HepG2 (cell line): ENCODE measurements around the gene GRM7. TPM values are rescaled to one million over a fixed set of nuclear protein-coding genes. Genes with fewer than 3 reads are reported as not detected.

ENCODE experiments used
- ATAC-seq: fragments of 200-7000 bp; cut with Tn5 transposase; 3 replicates; pipeline ENCODE4 v1.9.1; 2020; ENCODE audit warnings: mild to moderate bottlenecking, moderate library complexity
- BruUV-seq: library from RNA; stranded (reverse); fragments of 400-500 nt; replicated peaks from 2 replicates; lab custom pipeline; 2021; lab: Mats Ljungman, UMichigan
- CTCF ChIA-PET: fragments of 300-600 bp; formaldehyde crosslinking; extraction: SDS; loops from one replicate; lab custom pipeline; 2021; ENCODE audit warnings: low total read pairs, inconsistent platforms, low intra/inter-chr PET ratio; lab: Yijun Ruan, JAX
- POLR2A ChIA-PET: fragments of 350-600 bp; sonication (Branson Sonifier 250); formaldehyde crosslinking; loops from one replicate; lab custom pipeline; 2020; ENCODE audit warnings: antibody characterized with exemption, inconsistent platforms; lab: Yijun Ruan, JAX
- DNase-seq: peaks from one replicate; pipeline ENCODE4 v3.0.0-alpha.2; 2015; ENCODE audit warnings: low spot score
- FAIRE-seq: peaks from 3 replicates; lab custom pipeline; 2011; peaks lifted over from hg19 to GRCh38; lab: Jason Lieb, UNC
- H2AFZ ChIP-seq: one replicate; pipeline ENCODE4 v1.6.1; 2011; ENCODE audit warnings: low read length, inconsistent platforms
- H3K27ac ChIP-seq: fragments of 300-600 bp; 3 replicates; pipeline ENCODE4 v1.8.0; 2011; ENCODE audit warnings: mixed run types, mild to moderate bottlenecking, mixed read lengths, low read length, inconsistent platforms; ENCODE audit not compliant: insufficient read depth; ENCODE audit errors: extremely low read length
- H3K27me3 ChIP-seq, 2 experiments: fragments of 200-600 bp in 1 of 2; 2 replicates in 1 of 2; 3 replicates in 1 of 2; pipeline versions ENCODE4 v1.6.0 to v1.8.0; 2011; ENCODE audit warnings: low read length in 2 of 2, mild to moderate bottlenecking in 2 of 2, moderate library complexity in 2 of 2, inconsistent platforms in 1 of 2; ENCODE audit not compliant: insufficient read depth in 2 of 2, control insufficient read depth in 1 of 2
- H3K36me3 ChIP-seq, 2 experiments: fragments of 200-600 bp in 1 of 2; replicated peaks in 1 of 2; 2 replicates in 1 of 2; 3 replicates in 1 of 2; pipeline versions ENCODE4 v1.5.1 to v1.8.0; 2011; ENCODE audit warnings: low read length in 2 of 2, inconsistent platforms in 1 of 2; ENCODE audit not compliant: insufficient read depth in 2 of 2, control insufficient read depth in 1 of 2
- H3K4me1 ChIP-seq: 2 replicates; pipeline ENCODE4 v1.5.1; 2012; ENCODE audit warnings: low read length, inconsistent platforms; ENCODE audit not compliant: insufficient read depth
- H3K4me2 ChIP-seq: 2 replicates; pipeline ENCODE4 v1.6.0; 2011; ENCODE audit warnings: low read depth, low read length, inconsistent platforms
- H3K4me3 ChIP-seq, 3 experiments: fragments of 200-600 bp in 1 of 3; sonication (generic), shearing (Covaris generic) in 1 of 3; replicated peaks in 1 of 3; 2 replicates each; pipeline ENCODE4 v1.5.1; 2011 to 2016; ENCODE audit warnings: low read length in 3 of 3, inconsistent platforms in 2 of 3, low read depth in 2 of 3, mild to moderate bottlenecking in 2 of 3, control low read depth in 1 of 3, mixed read lengths in 1 of 3; ENCODE audit not compliant: insufficient read depth in 1 of 3
- H3K79me2 ChIP-seq: one replicate; pipeline ENCODE4 v1.6.1; 2011; ENCODE audit warnings: low read length, inconsistent platforms; ENCODE audit not compliant: insufficient read depth
- H3K9ac ChIP-seq: 2 replicates; pipeline ENCODE4 v1.6.0; 2011; ENCODE audit warnings: mild to moderate bottlenecking, low read depth, low read length, inconsistent platforms; ENCODE audit not compliant: insufficient read depth
- H3K9me3 ChIP-seq: 2 replicates; pipeline ENCODE4 v1.5.1; 2012; ENCODE audit warnings: mild to moderate bottlenecking, low read length
- H4K20me1 ChIP-seq: 2 replicates; pipeline ENCODE4 v1.6.0; 2011; ENCODE audit warnings: inconsistent platforms, mild to moderate bottlenecking, low read length, moderate library complexity; ENCODE audit not compliant: insufficient read depth
- DNMT1 ChIP-seq: sonication (generic); formaldehyde crosslinking; IDR thresholded peaks from 2 replicates; pipeline ENCODE4 v1.5.1; 2020; ENCODE audit warnings: mild to moderate bottlenecking, missing genetic modification reagents
- GATA4 ChIP-seq: sonication (generic); IDR thresholded peaks from 2 replicates; pipeline ENCODE4 v1.6.1; 2016; ENCODE audit warnings: antibody characterized with exemption, low read depth, borderline replicate concordance
- NR2F1 ChIP-seq, 2 experiments: fragments of 450-650 bp in 1 of 2; formaldehyde crosslinking in 1 of 2; IDR thresholded peaks; 2 replicates each; pipeline versions ENCODE4 v1.5.0 to v1.6.1; 2016 to 2020; ENCODE audit warnings: mild to moderate bottlenecking in 1 of 2, missing compliant biosample characterization in 1 of 2, missing genetic modification reagents in 1 of 2, moderate library complexity in 1 of 2
- TBL1XR1 ChIP-seq: fragments of 150-350 bp; IDR thresholded peaks from 2 replicates; pipeline ENCODE4 v1.6.1; 2014; ENCODE audit warnings: borderline replicate concordance, low read length; ENCODE audit not compliant: partially characterized antibody
- ZNF329 ChIP-seq: sonication (generic); formaldehyde crosslinking; IDR thresholded peaks from 2 replicates; pipeline ENCODE4 v1.9.0; 2021; ENCODE audit warnings: low read depth, mild to moderate bottlenecking, missing genetic modification reagents
- WGBS: methylation state at CpG from one replicate; pipeline ENCODE4 v1.1.6; 2017; ENCODE audit warnings: low lambda C conversion rate; 5-methylcytosine and 5-hydroxymethylcytosine counted together
- in situ Hi-C: cut with HindIII; loops from 2 replicates; pipeline ENCODE4 v1.10.0; 2017; ENCODE audit warnings: low pct_unique_long_range_greater_than_20kb; ENCODE audit not compliant: extremely low pct_ligation_motif_present
- intact Hi-C: fragments of 100-400 bp; cut with micrococcal nuclease; formaldehyde crosslinking; loops from one replicate; pipeline ENCODE4 v1.10.0; 2022; ENCODE audit not compliant: unreplicated experiment
- polyA plus RNA-seq, 8 experiments: library from polyadenylated mRNA; depleted of rRNA in 3 of 8; stranded (reverse) in 7 of 8; unstranded in 1 of 8; fragments of >200 nt; fragmentation: Illumina TruSeq in 4 of 8; extraction: Trizol in 4 of 8; gene quantifications; 2 replicates each; pipeline versions ENCODE4 v1.2.1 to v1.2.3, GENCODE V29; 2011 to 2016; ENCODE audit warnings: low read depth in 4 of 8, missing spikeins in 1 of 8, mixed read lengths in 1 of 8; ENCODE audit not compliant: insufficient read depth in 1 of 8
- total RNA-seq, 5 experiments: library from RNA; depleted of rRNA; stranded (reverse); fragments of >200 nt; fragmentation: Illumina TruSeq; extraction: Trizol; gene quantifications; 2 replicates each; pipeline ENCODE4 v1.2.3, GENCODE V29; 2016; ENCODE audit warnings: low read depth in 1 of 5
- TF ChIP-seq, protein P1 (sequence below): sonication (generic); formaldehyde crosslinking; IDR thresholded peaks from 2 replicates; pipeline ENCODE4 v1.8.1; 2023; ENCODE audit warnings: missing genetic modification reagents, inconsistent platforms, borderline replicate concordance
- TF ChIP-seq, protein P2 (sequence below): sonication (generic); formaldehyde crosslinking; IDR thresholded peaks from 2 replicates; pipeline ENCODE4 v1.8.1; 2023; ENCODE audit warnings: missing genetic modification reagents, mild to moderate bottlenecking, borderline replicate concordance
- TF ChIP-seq, protein P3 (sequence below): sonication (generic); formaldehyde crosslinking; IDR thresholded peaks from 2 replicates; pipeline ENCODE4 v1.8.0; 2022; ENCODE audit warnings: missing genetic modification reagents, mild to moderate bottlenecking, borderline replicate concordance

GRM7 gene
- total and polyA plus RNA-seq, 2 of the 13 experiments (the other 11 are each of a cell fraction or from before 2014, with no cell fraction given) = not detected

DNA sequence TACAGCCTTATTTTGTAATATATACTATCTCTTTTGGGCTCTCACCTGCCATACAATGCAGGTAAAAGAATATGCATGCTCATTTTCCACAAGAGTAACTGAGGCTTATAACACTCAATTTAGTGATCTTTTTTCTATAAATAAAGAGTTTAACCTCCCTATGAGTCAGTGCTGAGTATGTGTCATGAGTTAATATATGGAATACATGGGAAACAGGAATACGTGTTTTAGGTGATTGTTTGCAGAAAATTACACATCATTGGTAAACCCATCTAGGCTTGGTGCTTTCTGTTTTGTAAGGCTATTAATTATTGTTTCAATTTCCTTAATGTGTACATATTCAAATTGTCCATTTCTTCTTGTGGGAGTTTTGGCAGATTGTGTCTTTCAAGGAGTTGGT, 411.3 kb downstream of the GRM7 start:
- Histone ChIP-seq H3K27ac (no peak overlapping the region), H4K20me1 (no peaks in the 10 kb centered on the region), H2AFZ (no peak overlapping the region), H3K4me1 (no peaks in the 10 kb centered on the region), H3K9ac (no peak overlapping the region), H3K36me3 (no peaks in the 10 kb centered on the region), H3K27me3 (no peaks in the 10 kb centered on the region), H3K79me2 (no peaks in the 10 kb centered on the region), H3K9me3 (peaks cover 60% of the 10 kb centered on the region), H3K4me3 (no peak overlapping the region), H3K4me2 (no peak overlapping the region)
- WGBS = 3% methylated on average over 1 of the region's 1 CpG
- FAIRE-seq (no peak), DNase-seq (no peak), ATAC-seq (no peak)
- ChIA-PET POLR2A (no interaction called here), CTCF (no interaction called here)
- in situ Hi-C loops = no loop called here
- TF ChIP-seq NR2F1 (CRISPR knock-in tag; IDR thresholded peaks at IDR 0.05) (no peak), TBL1XR1 (no peak), ZNF329 (CRISPR knock-in tag) (no peak), GATA4 (no peak), DNMT1 (CRISPR knock-in tag) (no peak)
- TF ChIP-seq, protein P1, sequence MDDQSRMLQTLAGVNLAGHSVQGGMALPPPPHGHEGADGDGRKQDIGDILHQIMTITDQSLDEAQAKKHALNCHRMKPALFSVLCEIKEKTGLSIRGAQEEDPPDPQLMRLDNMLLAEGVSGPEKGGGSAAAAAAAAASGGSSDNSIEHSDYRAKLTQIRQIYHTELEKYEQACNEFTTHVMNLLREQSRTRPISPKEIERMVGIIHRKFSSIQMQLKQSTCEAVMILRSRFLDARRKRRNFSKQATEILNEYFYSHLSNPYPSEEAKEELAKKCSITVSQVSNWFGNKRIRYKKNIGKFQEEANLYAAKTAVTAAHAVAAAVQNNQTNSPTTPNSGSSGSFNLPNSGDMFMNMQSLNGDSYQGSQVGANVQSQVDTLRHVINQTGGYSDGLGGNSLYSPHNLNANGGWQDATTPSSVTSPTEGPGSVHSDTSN = no peak
- TF ChIP-seq, protein P2, sequence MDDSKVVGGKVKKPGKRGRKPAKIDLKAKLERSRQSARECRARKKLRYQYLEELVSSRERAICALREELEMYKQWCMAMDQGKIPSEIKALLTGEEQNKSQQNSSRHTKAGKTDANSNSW (CRISPR knock-in tag) = no peak
- TF ChIP-seq, protein P3, sequence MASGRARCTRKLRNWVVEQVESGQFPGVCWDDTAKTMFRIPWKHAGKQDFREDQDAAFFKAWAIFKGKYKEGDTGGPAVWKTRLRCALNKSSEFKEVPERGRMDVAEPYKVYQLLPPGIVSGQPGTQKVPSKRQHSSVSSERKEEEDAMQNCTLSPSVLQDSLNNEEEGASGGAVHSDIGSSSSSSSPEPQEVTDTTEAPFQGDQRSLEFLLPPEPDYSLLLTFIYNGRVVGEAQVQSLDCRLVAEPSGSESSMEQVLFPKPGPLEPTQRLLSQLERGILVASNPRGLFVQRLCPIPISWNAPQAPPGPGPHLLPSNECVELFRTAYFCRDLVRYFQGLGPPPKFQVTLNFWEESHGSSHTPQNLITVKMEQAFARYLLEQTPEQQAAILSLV = no peak
- intact Hi-C loops = no loop called here
- BruUV-seq = no TSS peak
